Lower lobe of right lung (tissue), 2 donors: ENCODE data around the gene TMEM117. TPM values are rescaled to one million over a fixed set of nuclear protein-coding genes. Genes with fewer than 3 reads are reported as not detected.

Experiments
- ATAC-seq, 2 donors: fragments of 200-7000 bp; cut with Tn5 transposase; one replicate each; pipeline ENCODE4 v1.9.1; 2020 to 2022; ENCODE audit warnings: mild to moderate bottlenecking in 2 of 2, moderate library complexity in 2 of 2
- DNase-seq: peaks from one replicate; pipeline ENCODE4 v3.0.0-alpha.2; 2020
- H3K27ac ChIP-seq: fragments of 200-600 bp; one replicate; pipeline ENCODE4 v1.8.0; 2022
- H3K27me3 ChIP-seq: fragments of 200-600 bp; one replicate; pipeline ENCODE4 v1.8.0; 2022; ENCODE audit warnings: low read depth
- H3K36me3 ChIP-seq: fragments of 200-600 bp; one replicate; pipeline ENCODE4 v1.8.0; 2022; ENCODE audit warnings: mild to moderate bottlenecking
- H3K4me1 ChIP-seq: fragments of 200-600 bp; one replicate; pipeline ENCODE4 v1.8.0; 2022
- H3K4me3 ChIP-seq: fragments of 200-600 bp; one replicate; pipeline ENCODE4 v1.8.0; 2022; ENCODE audit warnings: mild to moderate bottlenecking
- H3K9me3 ChIP-seq: fragments of 200-600 bp; one replicate; pipeline ENCODE4 v1.8.0; 2022
- intact Hi-C: fragments of 100-400 bp; cut with DNase I; formaldehyde crosslinking; loops from one replicate; pipeline ENCODE4 v1.11.0; 2022
- total RNA-seq: library from RNA; stranded (reverse); fragmentation: NEBNext Ultra II Directional; extraction: Animal tissue kit (Norgen Biotek cat#: 25700); gene quantifications from one replicate; pipeline ENCODE4 v1.2.1, GENCODE V29; 2021
- TF ChIP-seq, protein P1 (sequence below): fragments of 200-600 bp; IDR thresholded peaks from one replicate; pipeline ENCODE4 v1.8.0; 2022; ENCODE audit warnings: antibody characterized with exemption, mild to moderate bottlenecking
- donor health status: DM: no; HTN: yes; CAD: no; lungs with severe emphysema.

Gene TMEM117
- total RNA-seq, 1 donor from 2014 or later, result 4.5 TPM

DNA sequence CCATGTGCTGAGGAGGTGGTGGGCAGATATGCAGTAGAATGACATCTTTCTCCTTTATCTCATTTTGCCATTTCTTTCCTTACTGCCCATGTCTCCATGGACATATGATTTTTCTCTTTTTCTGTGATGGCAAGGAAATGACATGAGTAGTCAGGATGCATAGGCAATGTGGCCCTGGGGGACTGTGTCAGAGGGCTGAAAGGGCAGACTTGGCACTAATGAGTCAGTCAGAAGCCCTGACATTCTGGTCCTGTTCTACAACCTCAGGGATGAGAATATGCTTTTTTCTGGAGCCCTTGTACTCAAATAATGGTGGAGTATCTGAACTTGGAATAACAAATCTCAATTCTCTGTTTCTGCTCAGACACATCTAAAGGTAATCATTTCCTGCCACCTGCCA lies 167.8 kb downstream of the TMEM117 start:
- H3K9me3 ChIP-seq, result peaks cover 14% of the 10 kb centered on the region
- no peaks in the 10 kb centered on the region for H3K4me1 ChIP-seq
- intact Hi-C loops, result no loop called here
- H3K36me3 ChIP-seq, result no peaks in the 10 kb centered on the region
- H3K27ac ChIP-seq, result no peak overlapping the region
- no peak overlapping the region for H3K4me3 ChIP-seq
- H3K27me3 ChIP-seq, result no peaks in the 10 kb centered on the region
- no peak for ATAC-seq
- TF ChIP-seq, protein P1, sequence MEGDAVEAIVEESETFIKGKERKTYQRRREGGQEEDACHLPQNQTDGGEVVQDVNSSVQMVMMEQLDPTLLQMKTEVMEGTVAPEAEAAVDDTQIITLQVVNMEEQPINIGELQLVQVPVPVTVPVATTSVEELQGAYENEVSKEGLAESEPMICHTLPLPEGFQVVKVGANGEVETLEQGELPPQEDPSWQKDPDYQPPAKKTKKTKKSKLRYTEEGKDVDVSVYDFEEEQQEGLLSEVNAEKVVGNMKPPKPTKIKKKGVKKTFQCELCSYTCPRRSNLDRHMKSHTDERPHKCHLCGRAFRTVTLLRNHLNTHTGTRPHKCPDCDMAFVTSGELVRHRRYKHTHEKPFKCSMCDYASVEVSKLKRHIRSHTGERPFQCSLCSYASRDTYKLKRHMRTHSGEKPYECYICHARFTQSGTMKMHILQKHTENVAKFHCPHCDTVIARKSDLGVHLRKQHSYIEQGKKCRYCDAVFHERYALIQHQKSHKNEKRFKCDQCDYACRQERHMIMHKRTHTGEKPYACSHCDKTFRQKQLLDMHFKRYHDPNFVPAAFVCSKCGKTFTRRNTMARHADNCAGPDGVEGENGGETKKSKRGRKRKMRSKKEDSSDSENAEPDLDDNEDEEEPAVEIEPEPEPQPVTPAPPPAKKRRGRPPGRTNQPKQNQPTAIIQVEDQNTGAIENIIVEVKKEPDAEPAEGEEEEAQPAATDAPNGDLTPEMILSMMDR, result no peak
- DNase-seq, result no peak

DNA sequence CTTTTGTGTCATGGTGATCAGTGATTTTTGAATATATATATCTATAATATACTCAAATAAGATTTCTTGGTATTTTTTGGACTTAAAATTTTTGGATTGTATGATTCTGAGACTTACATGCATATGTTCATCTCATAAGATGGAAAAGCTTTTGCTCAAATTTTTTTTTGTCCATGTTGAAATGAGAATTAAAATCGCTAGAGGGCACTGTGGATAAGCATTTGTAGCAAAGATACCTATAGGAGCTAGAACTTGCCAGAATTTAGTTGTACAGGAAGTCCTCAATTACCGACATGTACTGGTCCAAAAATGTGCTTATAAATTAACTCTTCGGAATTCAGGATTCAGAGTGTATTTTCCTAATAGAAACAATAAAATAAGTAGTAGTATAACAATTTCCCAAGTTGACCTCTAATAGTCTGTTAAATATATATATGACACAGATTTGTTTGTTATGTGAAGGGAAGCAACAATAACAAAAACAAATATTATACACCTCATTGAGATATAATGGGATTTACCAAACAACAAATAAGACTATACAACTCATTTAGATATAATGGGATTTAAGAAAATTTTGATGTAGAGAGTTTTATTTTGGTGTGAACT lies 179.6 kb downstream of the TMEM117 start:
- H3K9me3 ChIP-seq, result no peaks in the 10 kb centered on the region
- no peaks in the 10 kb centered on the region for H3K4me1 ChIP-seq
- no peak overlapping the region for H3K4me3 ChIP-seq
- DNase-seq, result no peak
- intact Hi-C loops, result loop anchor here (10.0 kb wide), 1 partner anchor 929 kb away; no protein-coding TSS in a partner anchor
- no peak overlapping the region for H3K27ac ChIP-seq
- TF ChIP-seq, protein P1, result peak; percentile 59
- ATAC-seq, result peak in 1 of 2 donors; percentile 72
- H3K36me3 ChIP-seq, result no peaks in the 10 kb centered on the region
- no peaks in the 10 kb centered on the region for H3K27me3 ChIP-seq

DNA sequence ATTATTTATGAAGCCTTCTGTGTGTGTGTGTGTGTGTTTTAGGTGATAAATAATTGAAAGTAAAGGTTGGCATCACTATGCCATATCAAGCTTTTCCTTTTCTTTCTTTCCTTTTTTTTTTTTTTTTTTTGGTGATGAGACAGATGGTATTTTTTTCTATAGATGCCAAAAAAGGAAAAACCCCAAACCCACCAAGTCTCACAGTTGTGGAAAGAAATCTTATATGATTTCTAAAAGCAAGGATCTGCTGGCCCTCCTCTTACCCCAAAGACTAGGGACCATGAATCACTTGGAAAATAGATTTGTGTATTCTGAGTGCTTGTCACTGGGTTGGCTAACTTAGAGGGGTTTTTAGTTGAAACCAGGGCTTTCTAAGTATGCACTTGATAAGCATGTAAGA lies 181.3 kb downstream of the TMEM117 start:
- no peaks in the 10 kb centered on the region for H3K4me1 ChIP-seq
- no peak overlapping the region for H3K27ac ChIP-seq
- no peaks in the 10 kb centered on the region for H3K27me3 ChIP-seq
- H3K9me3 ChIP-seq, result no peaks in the 10 kb centered on the region
- no peak for ATAC-seq
- H3K36me3 ChIP-seq, result no peaks in the 10 kb centered on the region
- intact Hi-C loops, result loop anchor here (10.0 kb wide), 1 partner anchor 928 kb away; no protein-coding TSS in a partner anchor
- no peak overlapping the region for H3K4me3 ChIP-seq
- DNase-seq, result no peak
- TF ChIP-seq, protein P1, result no peak

DNA sequence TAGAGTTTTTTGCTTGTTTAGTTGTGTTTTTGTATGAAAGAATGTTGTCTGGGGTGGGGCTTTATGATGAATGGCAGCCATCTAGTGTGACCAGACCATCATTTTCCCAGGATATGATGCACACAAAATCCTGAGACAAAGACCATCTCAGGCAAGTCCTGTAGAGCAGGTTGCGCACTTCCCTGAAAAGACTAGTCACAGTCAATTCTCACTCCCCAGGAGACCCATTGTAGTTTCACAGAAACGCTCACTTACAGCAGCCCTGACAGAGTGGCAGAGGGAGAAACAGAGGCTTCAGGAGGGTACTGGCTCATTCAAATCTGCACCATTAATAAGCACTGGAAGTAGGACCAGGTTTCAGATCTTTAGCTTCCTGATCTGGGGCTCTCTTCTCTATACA lies 183.2 kb downstream of the TMEM117 start:
- Histone ChIP-seq H3K4me1 (no peaks in the 10 kb centered on the region), H3K27me3 (no peaks in the 10 kb centered on the region), H3K9me3 (no peaks in the 10 kb centered on the region), H3K27ac (no peak overlapping the region), H3K36me3 (no peaks in the 10 kb centered on the region), H3K4me3 (no peak overlapping the region)
- intact Hi-C loops, result loop anchor here (10.0 kb wide), 1 partner anchor 926 kb away; no protein-coding TSS in a partner anchor
- DNase-seq (no peak), ATAC-seq (no peak)
- TF ChIP-seq, protein P1, result no peak

DNA sequence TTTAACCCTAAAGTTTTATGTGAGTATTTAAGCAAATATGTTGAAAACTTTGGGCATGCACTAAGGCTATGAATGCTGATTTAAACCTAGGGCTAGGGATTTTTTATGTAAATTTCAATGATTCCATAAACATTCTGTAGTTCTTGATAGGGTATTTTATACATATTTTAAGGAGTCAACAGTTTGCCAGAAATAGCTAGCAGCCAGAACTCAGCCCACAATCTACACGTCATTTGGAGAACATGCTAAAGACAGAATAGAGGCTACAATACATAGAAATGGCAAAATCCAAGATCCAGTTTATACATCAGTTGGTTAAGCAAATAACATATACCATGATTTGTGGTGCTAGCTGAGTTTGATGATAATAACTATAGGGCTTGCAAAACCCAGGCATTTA lies 184.7 kb downstream of the TMEM117 start:
- H3K4me3 ChIP-seq, result no peak overlapping the region
- H3K27me3 ChIP-seq, result no peaks in the 10 kb centered on the region
- no peaks in the 10 kb centered on the region for H3K4me1 ChIP-seq
- TF ChIP-seq, protein P1, result no peak
- ATAC-seq (no peak), DNase-seq (no peak)
- intact Hi-C loops, result no loop called here
- no peaks in the 10 kb centered on the region for H3K36me3 ChIP-seq
- no peaks in the 10 kb centered on the region for H3K9me3 ChIP-seq
- H3K27ac ChIP-seq, result no peak overlapping the region
